ENCODE data around the gene SHBG.
"Not testable (repeated sequence)": the region's sequence is repeated elsewhere in the genome, so short reads cannot be mapped to it uniquely, and the experiment has no call there.

SHBG gene

DNA sequence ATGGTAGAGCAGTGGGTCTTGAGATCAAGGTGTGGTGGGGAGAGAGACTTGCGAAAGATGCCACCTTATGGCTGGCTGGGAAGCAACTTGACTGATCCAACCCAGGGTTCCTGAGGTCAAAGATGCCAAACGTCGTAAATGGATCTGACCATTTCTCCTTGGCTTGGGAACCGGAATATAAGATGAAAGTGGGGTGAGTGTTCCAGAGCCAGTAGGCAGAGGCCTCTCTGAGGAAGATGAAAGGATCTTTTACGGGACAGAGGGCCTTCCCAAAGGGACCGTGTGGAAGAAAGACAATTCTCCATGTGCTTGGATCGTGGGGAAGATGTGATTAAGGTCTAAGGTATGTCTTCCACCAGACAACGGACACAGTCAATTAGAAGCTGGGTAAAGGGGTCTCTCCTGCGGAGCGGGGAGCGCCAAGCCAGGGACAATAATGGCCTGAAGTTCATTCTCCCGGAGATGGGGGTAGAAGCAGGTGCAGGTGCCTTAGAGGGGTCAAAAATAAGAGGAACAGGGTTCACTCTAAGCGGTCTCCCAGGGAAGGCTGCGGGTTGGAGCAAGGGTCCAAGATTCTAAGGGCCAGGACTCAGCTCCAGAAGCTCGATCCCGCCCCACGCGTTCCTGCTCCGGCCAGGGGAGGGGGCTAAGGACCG is 16.0 kb upstream of the SHBG start:
- peak overlapping the region; percentile 82 for H3K4me3 ChIP-seq (ENCODE audit: low read depth, low read length)
- peak; percentile 43 for DNase-seq (ENCODE audit: low read depth)
- TF ChIP-seq, protein P1, sequence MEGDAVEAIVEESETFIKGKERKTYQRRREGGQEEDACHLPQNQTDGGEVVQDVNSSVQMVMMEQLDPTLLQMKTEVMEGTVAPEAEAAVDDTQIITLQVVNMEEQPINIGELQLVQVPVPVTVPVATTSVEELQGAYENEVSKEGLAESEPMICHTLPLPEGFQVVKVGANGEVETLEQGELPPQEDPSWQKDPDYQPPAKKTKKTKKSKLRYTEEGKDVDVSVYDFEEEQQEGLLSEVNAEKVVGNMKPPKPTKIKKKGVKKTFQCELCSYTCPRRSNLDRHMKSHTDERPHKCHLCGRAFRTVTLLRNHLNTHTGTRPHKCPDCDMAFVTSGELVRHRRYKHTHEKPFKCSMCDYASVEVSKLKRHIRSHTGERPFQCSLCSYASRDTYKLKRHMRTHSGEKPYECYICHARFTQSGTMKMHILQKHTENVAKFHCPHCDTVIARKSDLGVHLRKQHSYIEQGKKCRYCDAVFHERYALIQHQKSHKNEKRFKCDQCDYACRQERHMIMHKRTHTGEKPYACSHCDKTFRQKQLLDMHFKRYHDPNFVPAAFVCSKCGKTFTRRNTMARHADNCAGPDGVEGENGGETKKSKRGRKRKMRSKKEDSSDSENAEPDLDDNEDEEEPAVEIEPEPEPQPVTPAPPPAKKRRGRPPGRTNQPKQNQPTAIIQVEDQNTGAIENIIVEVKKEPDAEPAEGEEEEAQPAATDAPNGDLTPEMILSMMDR (conservative IDR thresholded peaks at IDR 0.05; ENCODE audit: low read depth, low read length) = no peak

DNA sequence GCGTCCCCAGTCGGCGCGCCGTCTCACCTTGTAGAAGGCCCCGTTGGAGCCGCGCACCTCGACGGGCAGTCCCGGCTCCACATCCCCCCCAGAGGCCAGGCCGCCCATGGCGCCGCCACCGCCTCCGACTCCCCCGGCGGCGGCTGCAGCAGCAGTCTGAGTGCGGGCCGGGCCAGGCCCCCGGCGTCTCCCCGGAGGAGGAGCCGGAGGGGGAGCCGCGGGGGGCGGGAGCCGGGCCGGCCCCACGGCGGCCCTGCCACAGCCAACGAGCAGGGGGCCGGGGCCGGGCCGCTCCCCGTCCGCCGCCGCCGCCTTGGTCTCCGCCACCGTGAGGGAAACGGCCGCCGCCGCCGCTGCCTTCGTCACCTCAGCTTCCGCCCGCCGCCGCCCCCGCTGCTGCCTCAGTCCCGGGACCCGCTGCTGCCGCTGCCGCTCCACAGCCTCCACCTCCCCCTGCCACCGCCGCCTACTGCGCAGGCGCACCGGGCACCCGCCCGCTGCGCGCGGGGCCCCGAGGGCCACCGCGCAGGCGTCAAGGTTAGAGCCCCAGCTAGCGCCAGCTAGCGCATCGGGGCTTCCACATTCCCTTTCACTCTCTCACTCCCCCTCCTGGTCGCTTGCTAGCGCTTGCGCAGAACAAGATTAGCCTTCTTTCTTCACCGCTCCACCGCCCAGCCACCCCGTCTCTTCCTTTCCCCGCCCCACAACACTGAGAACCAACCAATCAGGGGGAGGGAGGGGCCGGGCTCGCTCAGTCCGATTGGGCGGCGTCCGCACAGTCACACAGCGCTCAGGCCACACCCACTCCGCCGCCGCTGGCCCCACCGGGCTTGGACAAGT is 15.3 kb upstream of the SHBG start, which contains the start of gene FXR2:
FXR2 (minus strand) TSS at position 473 of the 840 bp plus-strand sequence; CDS start at position 108, 365 bp downstream.
- DNase-seq (ENCODE audit: low read depth) = peak; percentile 100
- H3K4me3 ChIP-seq (ENCODE audit: low read depth, low read length) = peak within 1 kb of the TSS; percentile 82
- TF ChIP-seq, protein P1 (conservative IDR thresholded peaks at IDR 0.05; ENCODE audit: low read depth, low read length) = peak; percentile 70

DNA sequence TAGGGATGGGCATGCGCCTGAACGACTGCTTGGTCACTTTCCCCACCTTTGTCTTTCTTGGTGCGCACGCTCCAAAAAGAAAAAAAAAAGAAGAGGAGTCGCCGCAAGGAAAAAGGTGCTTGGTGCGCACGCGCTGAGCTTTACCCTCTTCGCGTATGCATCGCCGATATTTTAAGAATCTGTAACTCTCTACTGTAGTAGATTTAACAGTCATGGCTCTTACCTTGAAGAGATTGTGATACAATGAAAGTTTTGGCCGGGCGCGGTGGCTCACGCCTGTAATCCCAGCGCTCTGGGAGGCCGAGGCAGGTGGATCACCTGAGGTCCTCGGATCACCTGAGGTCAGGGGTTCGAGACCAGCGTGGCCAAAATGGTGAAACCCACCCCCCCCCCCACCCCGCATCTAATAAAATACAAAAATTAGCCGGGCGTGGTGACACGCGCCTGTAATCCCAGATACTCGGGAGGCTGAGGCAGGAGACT is 14.6 kb upstream of the SHBG start:
- DNase-seq (ENCODE audit: low read depth) = no peak
- peak overlapping the region; percentile 54 for H3K4me3 ChIP-seq (ENCODE audit: low read depth, low read length)
- TF ChIP-seq, protein P1 (conservative IDR thresholded peaks at IDR 0.05; ENCODE audit: low read depth, low read length) = no peak

DNA sequence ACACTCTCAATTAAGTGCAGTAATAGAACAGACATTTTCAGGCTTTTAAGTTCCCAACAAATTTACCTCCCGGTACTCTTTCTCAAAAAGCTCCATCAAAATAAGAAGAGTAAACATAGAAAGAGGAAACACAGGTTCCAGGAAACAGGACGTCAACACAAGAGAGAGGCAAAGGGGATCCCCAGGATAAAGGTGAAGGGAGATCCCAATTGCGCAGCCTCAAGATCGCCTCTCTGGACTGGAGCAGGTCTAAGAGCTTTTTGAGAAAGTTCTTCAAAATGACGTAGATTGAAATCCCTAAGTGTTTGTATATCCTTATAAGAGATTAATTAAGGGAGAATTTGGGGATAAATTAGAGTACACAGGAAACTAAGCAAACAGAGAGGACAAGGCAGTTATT is 11.3 kb upstream of the SHBG start:
- no peak overlapping the region for H3K4me3 ChIP-seq (ENCODE audit: low read depth, low read length)
- DNase-seq (ENCODE audit: low read depth) = no peak
- TF ChIP-seq, protein P1 (conservative IDR thresholded peaks at IDR 0.05; ENCODE audit: low read depth, low read length) = no peak

DNA sequence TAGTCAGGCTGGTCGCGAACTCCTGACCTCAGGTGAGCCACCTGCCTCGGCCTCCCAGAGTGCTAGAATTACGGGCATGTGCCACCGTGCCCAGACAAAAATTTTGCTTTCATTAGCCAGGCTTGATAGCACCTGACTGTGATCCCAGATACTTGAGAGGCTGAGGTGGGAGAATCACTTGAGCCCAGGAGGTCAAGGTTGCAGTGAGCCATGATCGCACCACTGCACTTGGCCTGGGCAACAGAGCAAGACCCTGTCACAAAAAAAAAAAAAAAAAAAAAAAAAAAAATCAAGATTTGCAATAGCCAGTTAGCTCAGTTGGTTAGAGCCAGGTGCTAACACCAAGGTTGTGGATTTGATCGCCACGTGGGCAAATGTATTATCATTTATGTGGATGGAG is 9.1 kb upstream of the SHBG start:
- no peak for DNase-seq (ENCODE audit: low read depth)
- TF ChIP-seq, protein P1 (conservative IDR thresholded peaks at IDR 0.05; ENCODE audit: low read depth, low read length) = no peak
- H3K4me3 ChIP-seq (ENCODE audit: low read depth, low read length) = no peak overlapping the region

DNA sequence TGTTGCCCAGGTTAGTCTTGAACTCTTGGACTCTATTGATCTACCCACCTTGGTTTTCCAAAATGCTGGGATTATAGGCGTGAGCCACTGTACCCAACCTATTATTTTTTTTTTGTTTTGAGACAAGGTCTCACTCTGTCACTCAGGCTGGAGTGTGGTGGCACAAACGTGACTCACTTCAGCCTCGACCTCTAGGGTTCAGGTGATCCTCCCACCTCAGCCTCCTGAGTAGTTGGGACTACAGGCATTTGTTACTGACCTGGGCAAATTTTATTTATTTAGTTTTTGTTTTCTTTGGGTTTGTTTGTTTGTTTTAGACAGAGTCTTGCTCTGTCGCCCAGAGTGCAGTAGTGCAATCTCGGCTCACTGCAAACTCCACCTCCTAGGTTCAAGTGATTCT is 6.3 kb upstream of the SHBG start:
- TF ChIP-seq, protein P1 (conservative IDR thresholded peaks at IDR 0.05; ENCODE audit: low read depth, low read length) = no peak
- DNase-seq (ENCODE audit: low read depth) = no peak

DNA sequence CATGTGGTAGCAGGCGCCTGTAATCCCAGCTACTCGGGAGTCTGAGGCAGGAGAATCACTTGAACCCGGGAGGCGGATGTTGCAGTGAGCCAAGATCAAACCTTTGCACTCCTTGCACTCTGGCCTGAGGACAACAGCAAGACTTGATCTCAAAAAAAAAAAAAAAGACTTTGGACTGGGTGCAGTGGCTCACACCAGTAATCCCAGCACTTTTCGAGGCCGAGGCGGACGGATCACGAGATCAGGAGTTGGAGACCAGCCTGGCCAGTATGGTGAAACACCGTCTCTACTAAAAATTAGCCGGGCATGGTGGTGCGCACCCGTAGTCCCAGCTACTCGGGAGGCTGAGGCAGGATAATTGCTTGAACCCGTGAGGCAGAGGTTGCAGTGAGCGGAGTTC is 4.2 kb upstream of the SHBG start:
- not testable (repeated sequence) for DNase-seq (ENCODE audit: low read depth); H3K4me3 ChIP-seq (ENCODE audit: low read depth, low read length)

More for the DNA sequence above, 6.3 kb upstream of the SHBG start:
- H3K4me3 ChIP-seq (ENCODE audit: low read depth, low read length) = no peak overlapping the region

Data from choroid plexus epithelial cell (primary cell).